Ishikawa (cell line): ENCODE data around the gene EFNA1.

ENCODE experiments used
- CEBPB ChIP-seq: IDR thresholded peaks from 2 replicates; pipeline ENCODE4 v1.6.1; 2012
- CREB1 ChIP-seq: IDR thresholded peaks from 2 replicates; pipeline ENCODE4 v1.6.1; 2012; ENCODE audit warnings: low read depth
- EGR1 ChIP-seq: IDR thresholded peaks from 2 replicates; pipeline ENCODE4 v1.6.1; 2012
- EP300 ChIP-seq: IDR thresholded peaks from 2 replicates; pipeline ENCODE4 v1.6.1; 2012; ENCODE audit warnings: borderline replicate concordance
- FOXM1 ChIP-seq: IDR thresholded peaks from 2 replicates; pipeline ENCODE4 v1.6.1; 2012; ENCODE audit warnings: low read depth, borderline replicate concordance
- NFIC ChIP-seq: IDR thresholded peaks from 2 replicates; pipeline ENCODE4 v1.6.1; 2012
- RAD21 ChIP-seq: IDR thresholded peaks from 2 replicates; pipeline ENCODE4 v1.6.1; 2012; ENCODE audit warnings: low read depth
- TAF1 ChIP-seq: IDR thresholded peaks from 2 replicates; pipeline ENCODE4 v1.6.1; 2012; ENCODE audit warnings: low read depth, mild to moderate bottlenecking
- TCF12 ChIP-seq: IDR thresholded peaks from 2 replicates; pipeline ENCODE4 v1.6.1; 2012; ENCODE audit warnings: low read depth
- TEAD4 ChIP-seq: IDR thresholded peaks from 2 replicates; pipeline ENCODE4 v1.6.1; 2012
- YY1 ChIP-seq: IDR thresholded peaks from 2 replicates; pipeline ENCODE4 v1.6.1; 2012; ENCODE audit warnings: low read depth
- ZBTB7A ChIP-seq: IDR thresholded peaks from 2 replicates; pipeline ENCODE4 v1.6.1; 2012; ENCODE audit warnings: low read depth
- TF ChIP-seq, protein P1 (sequence below): IDR thresholded peaks from 2 replicates; pipeline ENCODE4 v1.6.1; 2012
- TF ChIP-seq, protein P2 (sequence below): IDR thresholded peaks from 2 replicates; pipeline ENCODE4 v1.6.1; 2012
- TF ChIP-seq, protein P3 (sequence below): IDR thresholded peaks from 2 replicates; pipeline ENCODE4 v1.6.1; 2012; ENCODE audit warnings: low read depth, mild to moderate bottlenecking

Gene EFNA1

DNA sequence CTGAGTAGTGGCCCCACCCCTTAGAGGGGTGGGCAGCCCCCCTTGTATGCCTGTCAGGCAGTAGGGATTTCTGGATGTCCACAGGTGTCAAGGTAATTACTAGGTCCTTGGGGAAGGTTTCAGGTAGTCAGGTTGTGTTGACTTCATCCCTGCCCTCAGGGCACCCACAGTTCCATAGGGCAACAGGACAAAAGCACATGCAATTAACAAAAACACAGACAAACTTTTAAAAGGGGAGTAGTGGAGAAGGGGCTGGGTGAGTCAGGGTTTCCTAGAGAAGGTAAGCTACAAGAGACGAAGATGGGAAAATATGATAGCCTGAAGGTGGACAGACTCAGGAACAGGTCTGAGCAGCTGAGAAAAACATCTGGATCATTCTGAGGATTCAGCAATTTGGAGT, 31.3 kb downstream of the EFNA1 start:
- TF ChIP-seq, protein P1, sequence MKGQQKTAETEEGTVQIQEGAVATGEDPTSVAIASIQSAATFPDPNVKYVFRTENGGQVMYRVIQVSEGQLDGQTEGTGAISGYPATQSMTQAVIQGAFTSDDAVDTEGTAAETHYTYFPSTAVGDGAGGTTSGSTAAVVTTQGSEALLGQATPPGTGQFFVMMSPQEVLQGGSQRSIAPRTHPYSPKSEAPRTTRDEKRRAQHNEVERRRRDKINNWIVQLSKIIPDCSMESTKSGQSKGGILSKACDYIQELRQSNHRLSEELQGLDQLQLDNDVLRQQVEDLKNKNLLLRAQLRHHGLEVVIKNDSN, result no peak
- no peak for TF ChIP-seq EGR1
- no peak for TF ChIP-seq CEBPB
- TF ChIP-seq FOXM1, result no peak

DNA sequence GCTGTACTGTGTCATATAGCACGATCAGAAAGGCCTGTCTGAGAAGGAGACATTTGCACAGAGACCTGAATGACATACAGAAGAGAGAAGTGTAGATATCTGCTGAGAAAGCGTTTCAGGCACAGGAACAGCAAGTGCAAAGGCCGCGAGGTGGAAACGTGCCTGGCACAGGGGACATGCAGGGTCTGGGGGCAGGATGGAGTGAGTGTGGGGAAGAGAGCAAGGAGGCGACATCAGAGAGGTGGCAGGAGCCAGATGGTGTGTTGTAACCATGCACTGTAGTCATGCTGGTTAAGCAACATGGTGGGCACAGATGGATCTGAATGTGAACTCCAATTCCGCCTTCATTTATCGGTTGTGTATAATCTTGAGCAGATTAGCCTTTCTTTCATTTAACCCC, 32.5 kb downstream of the EFNA1 start:
- no peak for TF ChIP-seq TEAD4
- TF ChIP-seq, protein P2, sequence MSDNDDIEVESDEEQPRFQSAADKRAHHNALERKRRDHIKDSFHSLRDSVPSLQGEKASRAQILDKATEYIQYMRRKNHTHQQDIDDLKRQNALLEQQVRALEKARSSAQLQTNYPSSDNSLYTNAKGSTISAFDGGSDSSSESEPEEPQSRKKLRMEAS, result no peak

DNA sequence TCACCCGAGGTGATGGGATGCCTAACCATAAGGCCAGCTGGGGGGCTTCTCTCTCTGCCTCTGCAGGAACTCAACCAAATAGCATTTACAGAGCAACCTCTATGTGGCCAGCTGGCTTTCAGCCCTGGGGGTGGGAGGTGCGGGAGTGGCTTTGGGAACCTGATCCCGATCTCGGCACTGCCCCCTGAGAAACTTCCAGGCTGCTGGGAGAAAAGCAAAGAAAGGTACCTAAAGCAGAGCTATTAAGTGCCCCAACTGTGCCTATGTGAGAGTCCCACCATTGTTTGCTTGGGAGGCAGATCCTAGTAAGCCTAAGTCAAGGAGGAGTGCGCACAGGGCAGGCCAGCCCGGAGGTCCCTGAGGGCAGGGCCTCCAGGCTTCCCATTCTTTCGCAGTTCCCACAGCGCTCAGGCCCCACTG, 38.4 kb downstream of the EFNA1 start:
- TF ChIP-seq TAF1 (no peak), YY1 (no peak), RAD21 (no peak), CREB1 (no peak), EP300 (no peak), TEAD4 (no peak), TCF12 (no peak)
- TF ChIP-seq, protein P1, result no peak
- TF ChIP-seq, protein P3, sequence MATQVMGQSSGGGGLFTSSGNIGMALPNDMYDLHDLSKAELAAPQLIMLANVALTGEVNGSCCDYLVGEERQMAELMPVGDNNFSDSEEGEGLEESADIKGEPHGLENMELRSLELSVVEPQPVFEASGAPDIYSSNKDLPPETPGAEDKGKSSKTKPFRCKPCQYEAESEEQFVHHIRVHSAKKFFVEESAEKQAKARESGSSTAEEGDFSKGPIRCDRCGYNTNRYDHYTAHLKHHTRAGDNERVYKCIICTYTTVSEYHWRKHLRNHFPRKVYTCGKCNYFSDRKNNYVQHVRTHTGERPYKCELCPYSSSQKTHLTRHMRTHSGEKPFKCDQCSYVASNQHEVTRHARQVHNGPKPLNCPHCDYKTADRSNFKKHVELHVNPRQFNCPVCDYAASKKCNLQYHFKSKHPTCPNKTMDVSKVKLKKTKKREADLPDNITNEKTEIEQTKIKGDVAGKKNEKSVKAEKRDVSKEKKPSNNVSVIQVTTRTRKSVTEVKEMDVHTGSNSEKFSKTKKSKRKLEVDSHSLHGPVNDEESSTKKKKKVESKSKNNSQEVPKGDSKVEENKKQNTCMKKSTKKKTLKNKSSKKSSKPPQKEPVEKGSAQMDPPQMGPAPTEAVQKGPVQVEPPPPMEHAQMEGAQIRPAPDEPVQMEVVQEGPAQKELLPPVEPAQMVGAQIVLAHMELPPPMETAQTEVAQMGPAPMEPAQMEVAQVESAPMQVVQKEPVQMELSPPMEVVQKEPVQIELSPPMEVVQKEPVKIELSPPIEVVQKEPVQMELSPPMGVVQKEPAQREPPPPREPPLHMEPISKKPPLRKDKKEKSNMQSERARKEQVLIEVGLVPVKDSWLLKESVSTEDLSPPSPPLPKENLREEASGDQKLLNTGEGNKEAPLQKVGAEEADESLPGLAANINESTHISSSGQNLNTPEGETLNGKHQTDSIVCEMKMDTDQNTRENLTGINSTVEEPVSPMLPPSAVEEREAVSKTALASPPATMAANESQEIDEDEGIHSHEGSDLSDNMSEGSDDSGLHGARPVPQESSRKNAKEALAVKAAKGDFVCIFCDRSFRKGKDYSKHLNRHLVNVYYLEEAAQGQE, result no peak
- TF ChIP-seq, protein P2, result no peak

DNA sequence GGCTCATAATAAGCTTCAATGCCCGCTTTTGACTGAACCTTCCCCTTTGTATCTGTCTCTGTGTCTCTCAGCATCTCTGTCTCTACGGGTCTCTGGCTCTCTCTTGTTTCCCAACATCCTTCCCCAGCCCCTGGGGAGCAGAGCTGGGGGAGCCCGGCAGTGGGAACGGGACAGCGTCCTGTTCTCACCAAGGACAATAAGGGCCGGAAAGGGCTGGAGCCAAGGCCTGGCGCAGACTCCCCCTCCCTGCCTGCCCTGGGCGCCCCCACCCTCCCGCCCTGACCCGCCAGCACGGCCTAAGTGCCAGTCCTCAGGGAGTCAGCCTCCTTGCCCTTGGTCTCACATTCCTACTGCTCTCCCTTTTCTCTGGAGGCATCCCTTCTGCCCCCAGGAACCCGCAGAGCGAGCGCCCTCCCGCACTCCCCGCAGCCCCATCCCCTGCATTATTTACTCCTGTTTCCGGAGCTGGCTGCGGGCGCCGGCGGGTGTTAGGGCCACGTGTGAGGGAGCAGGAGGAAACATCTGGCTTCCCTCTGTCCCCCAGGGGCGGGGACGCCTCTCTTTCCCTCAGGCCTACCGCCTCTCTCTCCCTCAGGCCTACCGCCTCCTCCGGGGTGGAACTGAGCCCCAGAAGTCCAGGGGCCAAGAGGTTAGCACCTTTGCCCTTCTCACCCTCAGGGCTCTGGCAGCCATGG, 38.9 kb downstream of the EFNA1 start:
- no peak for TF ChIP-seq TAF1
- TF ChIP-seq NFIC, result no peak
- no peak for TF ChIP-seq ZBTB7A
- no peak for TF ChIP-seq CEBPB
- TF ChIP-seq, protein P1, result no peak
- TF ChIP-seq, protein P2, result no peak
- TF ChIP-seq, protein P3, result no peak
- no peak for TF ChIP-seq CREB1
- TF ChIP-seq EGR1, result no peak
- TF ChIP-seq YY1, result no peak
- no peak for TF ChIP-seq EP300
- TF ChIP-seq FOXM1, result no peak
- TF ChIP-seq TEAD4, result no peak
- TF ChIP-seq RAD21, result no peak
- no peak for TF ChIP-seq TCF12

DNA sequence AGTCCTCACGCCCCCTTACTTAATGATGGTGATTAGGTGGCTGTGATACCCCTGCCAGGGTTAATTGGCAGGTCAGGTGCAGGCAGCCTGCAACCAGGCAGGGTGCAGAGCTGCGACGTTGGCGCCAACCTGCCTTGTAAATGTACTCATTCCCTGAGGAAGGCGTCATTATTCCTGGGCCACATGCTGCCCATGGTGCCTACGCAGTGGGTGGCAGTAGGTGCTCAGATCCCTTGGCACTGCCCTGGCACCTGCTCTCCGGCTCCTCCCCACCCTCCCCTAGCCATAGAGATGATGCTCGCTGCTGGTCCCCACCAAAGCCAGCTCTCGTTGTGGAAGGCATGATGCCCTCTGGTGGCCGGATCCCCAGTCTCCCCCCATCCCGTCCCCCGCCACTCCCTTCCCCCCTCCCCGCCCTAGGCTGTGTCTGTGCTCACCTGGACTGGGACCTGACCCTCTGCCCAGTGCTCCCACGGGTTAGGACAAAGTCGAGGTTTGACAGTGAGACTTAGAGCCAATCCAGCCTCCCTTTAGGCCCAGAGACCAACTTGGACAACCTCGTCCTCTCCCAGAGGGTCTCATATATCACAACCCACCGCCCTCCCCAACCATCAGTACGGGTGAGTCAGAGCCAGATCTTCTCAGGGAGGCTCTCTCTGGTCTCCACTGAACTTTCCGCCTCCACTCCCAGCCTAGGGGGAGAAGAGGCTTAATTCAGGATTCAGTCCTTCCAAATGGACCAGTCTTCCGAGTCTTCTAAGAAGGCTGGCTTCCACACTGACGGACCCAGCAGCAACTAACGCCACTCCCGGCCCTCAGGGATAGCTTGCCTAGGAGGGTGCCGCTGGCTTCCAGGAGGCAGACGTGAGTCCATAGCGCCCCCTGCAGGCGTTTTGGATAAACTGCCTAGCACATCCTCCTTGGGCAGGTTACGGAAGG, 39.8 kb downstream of the EFNA1 start:
- TF ChIP-seq TCF12 (no peak), RAD21 (peak; percentile 98)
- TF ChIP-seq, protein P2, result no peak
- TF ChIP-seq, protein P3, result no peak
